B cell (primary cell): ENCODE data around the gene RGS19. TPM values are rescaled to one million over a fixed set of nuclear protein-coding genes. Genes with fewer than 3 reads are reported as not detected.

Experiments used
- ATAC-seq: fragments of 200-7000 bp; cut with Tn5 transposase; one replicate; pipeline ENCODE4 v1.10.0; 2021; ENCODE audit warnings: low read depth, mild to moderate bottlenecking, moderate number of reproducible peaks, moderate library complexity
- CTCF ChIA-PET: fragments of 350-600 bp; sonication (Branson Sonifier 250); formaldehyde crosslinking; loops from one replicate; lab custom pipeline; 2021; ENCODE audit warnings: antibody characterized with exemption, inconsistent platforms; lab: Charles Lee
- POLR2A ChIA-PET: fragments of 350-600 bp; sonication (Branson Sonifier 250); formaldehyde crosslinking; loops from one replicate; lab custom pipeline; 2021; ENCODE audit warnings: antibody characterized with exemption; lab: Charles Lee
- DNase-seq: peaks from one replicate; pipeline ENCODE4 v3.0.0; 2013
- H2AFZ ChIP-seq: 2 replicates; pipeline ENCODE4 v1.6.1; 2012; ENCODE audit warnings: mild to moderate bottlenecking, low read depth, low read length; ENCODE audit not compliant: insufficient read depth, poor library complexity, severe bottlenecking
- H3K27ac ChIP-seq, 2 donors: 1 replicate in 1 of 2; 2 replicates in 1 of 2; pipeline ENCODE4 v1.5.1; 2012 to 2013; ENCODE audit warnings: low read length in 2 of 2, mild to moderate bottlenecking in 2 of 2, moderate library complexity in 1 of 2
- H3K27me3 ChIP-seq, 4 experiments: fragments of 200-600 bp in 1 of 4; sonication (generic) in 1 of 4; replicated peaks in 1 of 4; 1 replicate in 2 of 4; 2 replicates in 2 of 4; pipeline versions ENCODE4 v1.6.1 to v1.7.0; 2013 to 2016; ENCODE audit warnings: low read length in 3 of 4, mild to moderate bottlenecking in 2 of 4, mixed read lengths in 1 of 4, moderate library complexity in 1 of 4; ENCODE audit not compliant: insufficient read depth in 4 of 4, control insufficient read depth in 3 of 4; ENCODE audit errors: control extremely low read depth in 1 of 4
- H3K36me3 ChIP-seq, 2 experiments: replicated peaks in 1 of 2; 1 replicate in 1 of 2; 2 replicates in 1 of 2; pipeline versions ENCODE4 v1.6.1 to v1.7.1; 2013; ENCODE audit warnings: low read length in 1 of 2; ENCODE audit not compliant: insufficient read depth in 2 of 2, control insufficient read depth in 1 of 2; ENCODE audit errors: control extremely low read depth in 1 of 2, extremely low read depth in 1 of 2
- H3K4me1 ChIP-seq, 2 donors: fragments of 200-600 bp in 1 of 2; sonication (generic) in 1 of 2; 1 replicate in 1 of 2; 2 replicates in 1 of 2; pipeline versions ENCODE4 v1.5.1 to v1.6.1; 2013 to 2017; ENCODE audit warnings: low read length in 2 of 2; ENCODE audit not compliant: control insufficient read depth in 2 of 2, insufficient read depth in 2 of 2
- H3K4me2 ChIP-seq: replicated peaks from 2 replicates; pipeline ENCODE3; 2012; ENCODE audit warnings: mild to moderate bottlenecking, low read depth, low read length; ENCODE audit not compliant: poor library complexity, severe bottlenecking
- H3K4me3 ChIP-seq, 5 experiments: fragments of 200-600 bp in 1 of 5; sonication (generic) in 1 of 5; 1 replicate in 3 of 5; 2 replicates in 2 of 5; pipeline versions ENCODE4 v1.5.1 to v1.7.0; 2011 to 2016; ENCODE audit warnings: low read length in 4 of 5, mild to moderate bottlenecking in 4 of 5, low read depth in 2 of 5, control low read depth in 1 of 5, moderate library complexity in 1 of 5; ENCODE audit not compliant: insufficient read depth in 1 of 5; ENCODE audit errors: control extremely low read depth in 1 of 5, extremely low read depth in 1 of 5
- H3K79me2 ChIP-seq: fragments of 200-600 bp; sonication (generic); one replicate; pipeline ENCODE4 v1.6.0; 2016; ENCODE audit warnings: low read length; ENCODE audit not compliant: control insufficient read depth, insufficient read depth
- H3K9ac ChIP-seq: fragments of 200-600 bp; sonication (generic); 2 replicates; pipeline ENCODE4 v1.6.1; 2017; ENCODE audit warnings: mild to moderate bottlenecking, low read length, moderate library complexity
- H3K9me3 ChIP-seq, 3 donors: one replicate each; pipeline versions ENCODE4 v1.6.1 to v1.7.1; 2013; ENCODE audit warnings: low read length in 2 of 3; ENCODE audit not compliant: control insufficient read depth in 2 of 3, insufficient read depth in 1 of 3; ENCODE audit errors: control extremely low read depth in 1 of 3
- H4K20me1 ChIP-seq: 2 replicates; pipeline ENCODE4 v1.6.0; 2012; ENCODE audit warnings: mild to moderate bottlenecking, low read length; ENCODE audit not compliant: insufficient read depth, control insufficient read depth, poor library complexity, severe bottlenecking
- H3K27ac Mint-ChIP-seq: one replicate; pipeline ENCODE4 v1.8.0; 2021; ENCODE audit warnings: mixed read lengths
- H3K27me3 Mint-ChIP-seq: one replicate; pipeline ENCODE4 v1.8.0; 2021; ENCODE audit warnings: mixed read lengths
- H3K4me1 Mint-ChIP-seq: one replicate; pipeline ENCODE4 v1.8.0; 2021; ENCODE audit warnings: mixed read lengths
- H3K4me3 Mint-ChIP-seq: one replicate; pipeline ENCODE4 v1.8.0; 2021; ENCODE audit warnings: mixed read lengths
- H3K9me3 Mint-ChIP-seq: one replicate; pipeline ENCODE4 v1.8.0; 2022; ENCODE audit warnings: mixed read lengths; ENCODE audit not compliant: insufficient read depth
- CTCF ChIP-seq: fragments of 200-600 bp; IDR thresholded peaks from one replicate; pipeline ENCODE4 v1.8.0; 2022; ENCODE audit warnings: antibody characterized with exemption, mild to moderate bottlenecking
- EZH2 ChIP-seq: IDR thresholded peaks from 2 replicates; pipeline ENCODE4 v1.6.1; 2012; ENCODE audit warnings: borderline replicate concordance, low read depth, mild to moderate bottlenecking, moderate library complexity, low read length; ENCODE audit not compliant: insufficient read depth, poor library complexity, severe bottlenecking
- WGBS: methylation state at CpG from one replicate; pipeline ENCODE4 v1.1.5; 2013; ENCODE audit warnings: missing lambda C conversion rate; ENCODE audit not compliant: insufficient coverage; 5-methylcytosine and 5-hydroxymethylcytosine counted together
- intact Hi-C: fragments of 100-400 bp; cut with micrococcal nuclease; formaldehyde crosslinking; loops from one replicate; pipeline ENCODE4 v1.10.0; 2022
- polyA plus RNA-seq: library from polyadenylated mRNA; depleted of rRNA; stranded (reverse); fragments of >200 nt; gene quantifications from 2 replicates; pipeline ENCODE4 v1.2.3, GENCODE V29; 2012
- total RNA-seq, 2 donors: library from RNA; stranded (reverse); fragments of 120-200 nt in 1 of 2; gene quantifications; 1 replicate in 1 of 2; 2 replicates in 1 of 2; pipeline versions ENCODE4 v1.2.3 to v1.2.4, GENCODE V29; 2013 to 2022

The RGS19 gene
- total and polyA plus RNA-seq, 2 donors (not counting 1 experiment from before 2014, with no cell fraction given) = 69.4 to 203 TPM

GRCh38 chr20:64104667-64105451 is 25.5 kb upstream of the RGS19 start:
- Histone ChIP-seq H3K27me3 (peaks cover 0 to 24% (median 5%) of the 10 kb centered on the region in 4 experiments), H4K20me1 (no peaks in the 10 kb centered on the region), H3K36me3 (no peaks in the 10 kb centered on the region), H3K4me2 (no peak overlapping the region), H3K79me2 (peaks cover 5% of the 10 kb centered on the region), H3K4me1 (peaks cover 41 to 59% of the 10 kb centered on the region in 2 donors), H2AFZ (no peak overlapping the region), H3K9me3 (no peaks in the 10 kb centered on the region), H3K27ac (no peak overlapping the region), H3K4me3 (no peak overlapping the region), H3K9ac (no peak overlapping the region)
- 94% methylated on average over 23 of the region's 25 CpGs for WGBS
- CTCF ChIA-PET = no interaction called here
- no peak for DNase-seq
- Mint-ChIP-seq H3K27ac (no peak overlapping the region), H3K4me1 (peaks cover 50% of the 10 kb centered on the region), H3K4me3 (no peak overlapping the region), H3K9me3 (no peaks in the 10 kb centered on the region), H3K27me3 (no peaks in the 10 kb centered on the region)
- no peak for TF ChIP-seq EZH2
- TF ChIP-seq CTCF = no peak
- ATAC-seq = no peak
- intact Hi-C loops = loop anchor here (5.0 kb wide), 1 partner anchor 68 kb away; the partner anchor contains the start of gene C20orf204
- POLR2A ChIA-PET = no interaction called here
